Measurements from ENCODE around the gene ADPRH.
"Not testable (repeated sequence)": the region's sequence is repeated elsewhere in the genome, so short reads cannot be mapped to it uniquely, and the experiment has no call there.

Gene ADPRH

DNA sequence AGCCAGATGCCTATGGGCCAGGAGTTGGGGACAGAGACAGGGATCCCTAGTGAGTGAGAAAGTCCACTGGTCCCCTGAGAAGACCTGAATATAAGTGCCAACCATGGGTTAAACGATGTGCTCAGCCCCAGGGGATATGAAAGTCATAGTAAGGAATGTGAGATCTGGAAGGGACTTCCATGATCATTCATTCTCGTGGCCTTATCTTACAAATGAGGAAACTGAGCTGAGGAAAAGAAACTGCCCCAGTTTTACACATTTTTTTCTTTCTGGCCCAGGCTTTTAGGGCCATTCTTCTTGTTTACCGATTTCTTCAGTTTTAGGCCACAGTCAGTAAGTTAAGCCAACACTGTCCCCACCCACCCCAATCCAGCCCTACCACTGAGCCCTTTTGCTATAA lies 31.0 kb upstream of the ADPRH start:
- no CpG with 5 or more reads among the region's 3 CpGs for WGBS (ENCODE audit: insufficient coverage, insufficient read length)
- H3K9me3 ChIP-seq (ENCODE audit: control insufficient read depth, insufficient read depth, low read length) = no peaks in the 10 kb centered on the region
- H3K27ac ChIP-seq (ENCODE audit: low read length) = no peak overlapping the region

DNA sequence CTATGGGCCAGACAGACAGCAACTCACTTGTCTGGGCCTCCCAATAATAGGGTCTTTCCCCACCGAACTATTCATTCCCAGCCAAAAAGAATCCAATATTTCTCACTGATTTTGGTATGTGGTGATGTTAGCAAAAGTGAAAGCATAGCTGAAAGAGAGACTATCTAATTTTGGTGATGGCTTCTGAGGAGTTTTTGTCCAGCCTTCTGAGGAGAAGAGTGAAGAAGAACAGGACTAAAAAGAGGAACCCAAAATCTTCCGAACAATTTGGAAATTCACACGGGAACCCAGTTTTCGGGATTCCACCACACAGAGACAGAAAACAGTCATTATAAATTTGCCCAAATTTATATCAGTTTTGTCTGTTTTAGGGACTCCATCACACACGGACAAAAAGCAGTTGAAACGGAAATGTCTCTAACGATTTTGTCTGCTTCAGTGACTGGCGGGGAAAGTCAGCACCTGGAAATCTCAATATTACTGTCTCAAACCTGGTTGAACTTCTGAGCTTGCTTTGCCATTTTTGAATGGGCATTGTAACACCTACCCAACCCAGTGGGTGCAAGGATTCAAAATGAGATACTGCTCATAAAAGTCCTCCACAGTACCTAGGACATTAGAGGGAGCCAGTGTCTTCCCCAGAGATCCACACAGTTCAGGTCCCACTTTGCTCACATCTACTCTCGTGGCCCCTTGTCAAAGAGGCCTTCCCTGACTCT lies 28.9 kb upstream of the ADPRH start:
- Histone ChIP-seq H3K27ac (ENCODE audit: low read length) (no peak overlapping the region), H3K9me3 (ENCODE audit: control insufficient read depth, insufficient read depth, low read length) (no peaks in the 10 kb centered on the region), H3K36me3 (ENCODE audit: control insufficient read depth, insufficient read depth, low read length) (no peaks in the 10 kb centered on the region), H3K4me3 (ENCODE audit: low read length) (no peak overlapping the region), H3K27me3 (ENCODE audit: control insufficient read depth, insufficient read depth, low read length) (no peaks in the 10 kb centered on the region), H3K4me1 (ENCODE audit: control insufficient read depth, insufficient read depth, low read length) (no peaks in the 10 kb centered on the region; the same call in 1 of the 2 replicates)
- WGBS (ENCODE audit: insufficient coverage, insufficient read length) = no CpG with 5 or more reads among the region's 9 CpGs
- no peak for DNase-seq (ENCODE audit: low read depth, low spot score)

More for the DNA sequence above, 31.0 kb upstream of the ADPRH start:
- Histone ChIP-seq H3K27me3 (ENCODE audit: control insufficient read depth, insufficient read depth, low read length) (no peaks in the 10 kb centered on the region), H3K36me3 (ENCODE audit: control insufficient read depth, insufficient read depth, low read length) (no peaks in the 10 kb centered on the region), H3K4me1 (ENCODE audit: control insufficient read depth, insufficient read depth, low read length) (no peaks in the 10 kb centered on the region; the same call in 1 of the 2 replicates), H3K4me3 (ENCODE audit: low read length) (no peak overlapping the region)
- no peak for DNase-seq (ENCODE audit: low read depth, low spot score)

DNA sequence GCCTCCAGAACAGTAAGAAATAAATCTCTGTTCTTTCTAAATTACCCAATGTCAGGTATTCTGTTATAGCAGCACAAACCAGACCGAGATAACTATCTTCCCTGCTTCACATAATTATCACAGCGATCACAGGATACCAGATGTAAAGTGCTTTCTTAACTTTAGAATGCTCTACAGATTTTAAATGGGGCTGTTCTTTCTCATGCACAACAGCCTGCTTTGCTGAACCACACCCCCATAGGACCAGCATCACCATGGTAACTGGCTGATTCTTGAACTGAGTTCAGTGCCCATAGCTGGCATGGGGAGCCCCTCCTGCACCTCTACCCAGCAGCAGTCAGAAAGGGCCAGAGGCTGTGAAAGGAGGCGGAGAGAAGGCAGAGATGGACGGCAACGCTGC lies 27.7 kb upstream of the ADPRH start:
- no CpG with 5 or more reads among the region's 5 CpGs for whole genome bisulfite sequencing (ENCODE audit: insufficient coverage, insufficient read length)
- Histone ChIP-seq H3K36me3 (ENCODE audit: control insufficient read depth, insufficient read depth, low read length) (no peaks in the 10 kb centered on the region), H3K27ac (ENCODE audit: low read length) (no peak overlapping the region), H3K27me3 (ENCODE audit: control insufficient read depth, insufficient read depth, low read length) (no peaks in the 10 kb centered on the region), H3K4me1 (ENCODE audit: control insufficient read depth, insufficient read depth, low read length) (no peaks in the 10 kb centered on the region; the same call in 1 of the 2 replicates), H3K4me3 (ENCODE audit: low read length) (no peak overlapping the region), H3K9me3 (ENCODE audit: control insufficient read depth, insufficient read depth, low read length) (no peaks in the 10 kb centered on the region)
- DNase-seq (ENCODE audit: low read depth, low spot score) = no peak

DNA sequence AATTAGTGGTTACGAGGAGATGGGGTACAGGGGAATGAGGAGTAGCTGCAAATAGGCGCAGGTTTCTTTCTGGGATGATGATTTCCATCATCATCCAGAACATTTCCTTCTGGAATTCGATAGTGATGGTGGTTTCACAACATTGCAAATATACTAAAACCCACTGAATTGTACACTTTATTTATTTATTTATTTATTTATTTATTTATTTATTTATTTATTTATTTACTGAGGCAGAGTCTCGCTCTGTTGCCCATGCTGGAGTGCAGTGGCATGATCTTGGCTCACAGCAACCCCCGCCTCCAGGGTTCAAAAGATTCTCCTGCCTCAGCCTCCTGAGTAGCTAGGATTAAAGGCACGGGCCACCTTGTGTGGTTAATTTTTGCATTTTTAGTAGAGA lies 26.4 kb upstream of the ADPRH start:
- not testable (repeated sequence) for H3K4me1 ChIP-seq (ENCODE audit: control insufficient read depth, insufficient read depth, low read length); H3K27me3 ChIP-seq (ENCODE audit: control insufficient read depth, insufficient read depth, low read length); DNase-seq (ENCODE audit: low read depth, low spot score); H3K36me3 ChIP-seq (ENCODE audit: control insufficient read depth, insufficient read depth, low read length); H3K9me3 ChIP-seq (ENCODE audit: control insufficient read depth, insufficient read depth, low read length); H3K4me3 ChIP-seq (ENCODE audit: low read length); H3K27ac ChIP-seq (ENCODE audit: low read length)
- WGBS (ENCODE audit: insufficient coverage, insufficient read length) = no CpG with 5 or more reads among the region's 6 CpGs

DNA sequence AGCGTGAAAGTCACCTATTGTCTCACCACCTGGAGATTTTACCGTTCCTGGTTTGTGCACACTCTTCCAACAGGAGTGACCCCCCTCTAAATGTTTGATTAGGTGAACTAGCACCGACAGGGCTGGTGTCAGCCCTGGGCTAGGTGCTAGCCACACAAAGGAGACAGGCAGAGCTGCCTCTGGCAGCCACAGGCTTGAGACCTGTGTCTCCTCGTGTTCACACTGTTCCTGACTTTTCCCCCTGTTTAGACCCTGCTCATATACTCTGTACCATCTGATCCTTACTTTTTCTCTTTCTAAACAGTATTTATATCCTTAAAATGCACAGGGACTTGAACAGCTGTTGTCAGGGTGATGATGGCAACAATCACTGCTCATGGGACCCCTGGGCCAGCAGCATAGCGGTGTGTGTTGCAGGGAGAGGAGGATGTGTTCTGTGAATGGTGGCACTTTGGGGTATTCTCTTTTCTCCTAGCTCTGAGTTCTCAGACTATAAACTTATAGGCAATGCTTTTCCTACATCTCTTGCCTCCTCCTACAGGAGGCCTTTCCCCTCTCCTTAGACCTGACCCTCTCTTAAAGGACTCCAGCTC lies 25.4 kb upstream of the ADPRH start:
- H3K4me3 ChIP-seq (ENCODE audit: low read length) = no peak overlapping the region
- no peaks in the 10 kb centered on the region; the same call in 1 of the 2 replicates for H3K4me1 ChIP-seq (ENCODE audit: control insufficient read depth, insufficient read depth, low read length)
- no CpG with 5 or more reads among the region's 5 CpGs for WGBS (ENCODE audit: insufficient coverage, insufficient read length)

DNA sequence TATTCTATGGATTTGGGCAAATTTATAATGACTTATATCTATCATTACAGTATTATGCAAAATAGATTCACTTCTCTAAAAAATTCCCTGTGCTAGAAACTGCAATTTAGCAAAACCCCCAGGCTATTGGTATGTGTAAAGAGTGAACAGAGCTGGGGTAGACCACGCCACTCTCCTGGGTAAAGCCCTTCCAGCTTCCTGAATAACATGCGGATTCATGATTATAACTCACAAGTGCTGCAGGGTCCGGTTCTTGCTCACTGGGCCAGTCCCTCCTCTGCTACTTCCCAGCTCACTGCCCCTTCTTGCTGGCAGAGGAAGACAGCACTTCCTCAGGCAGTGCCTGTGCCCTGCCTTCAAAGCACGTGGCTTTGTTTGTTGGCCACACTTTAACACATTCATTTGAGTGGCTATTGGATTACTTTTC lies 24.0 kb upstream of the ADPRH start:
- whole genome bisulfite sequencing (ENCODE audit: insufficient coverage, insufficient read length) = no CpG with 5 or more reads among the region's 4 CpGs
- H3K27ac ChIP-seq (ENCODE audit: low read length) = no peak overlapping the region

More for the DNA sequence above, 25.4 kb upstream of the ADPRH start:
- Histone ChIP-seq H3K36me3 (ENCODE audit: control insufficient read depth, insufficient read depth, low read length) (no peaks in the 10 kb centered on the region), H3K9me3 (ENCODE audit: control insufficient read depth, insufficient read depth, low read length) (no peaks in the 10 kb centered on the region), H3K27ac (ENCODE audit: low read length) (no peak overlapping the region), H3K27me3 (ENCODE audit: control insufficient read depth, insufficient read depth, low read length) (no peaks in the 10 kb centered on the region)
- no peak for DNase-seq (ENCODE audit: low read depth, low spot score)

DNA sequence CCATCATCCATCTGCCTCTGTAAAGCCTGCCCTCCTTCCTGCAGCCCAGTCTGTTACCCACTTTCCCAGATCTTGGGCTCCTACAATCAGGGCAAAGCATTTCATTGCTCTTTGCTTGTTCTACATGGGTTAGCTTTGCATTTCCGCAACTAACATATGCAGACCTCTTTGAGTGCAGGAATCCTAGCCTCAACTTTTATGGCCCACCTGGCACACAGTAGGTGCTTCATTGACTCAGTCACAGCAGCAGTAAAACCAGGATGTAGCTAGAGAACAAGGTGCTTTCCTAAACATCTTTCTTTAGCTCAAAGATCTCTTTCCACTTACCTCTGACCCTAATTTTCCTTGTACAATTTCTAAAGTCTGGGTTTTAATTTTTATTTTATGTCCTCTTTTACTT lies 23.4 kb upstream of the ADPRH start:
- Histone ChIP-seq H3K27me3 (ENCODE audit: control insufficient read depth, insufficient read depth, low read length) (no peaks in the 10 kb centered on the region), H3K4me3 (ENCODE audit: low read length) (no peak overlapping the region), H3K4me1 (ENCODE audit: control insufficient read depth, insufficient read depth, low read length) (no peaks in the 10 kb centered on the region; the same call in 1 of the 2 replicates), H3K27ac (ENCODE audit: low read length) (no peak overlapping the region), H3K9me3 (ENCODE audit: control insufficient read depth, insufficient read depth, low read length) (no peaks in the 10 kb centered on the region), H3K36me3 (ENCODE audit: control insufficient read depth, insufficient read depth, low read length) (no peaks in the 10 kb centered on the region)
- DNase-seq (ENCODE audit: low read depth, low spot score) = no peak
- WGBS (ENCODE audit: insufficient coverage, insufficient read length) = no CpG with 5 or more reads among the region's 1 CpG

More for the DNA sequence above, 24.0 kb upstream of the ADPRH start:
- no peaks in the 10 kb centered on the region for H3K27me3 ChIP-seq (ENCODE audit: control insufficient read depth, insufficient read depth, low read length)
- H3K4me3 ChIP-seq (ENCODE audit: low read length) = no peak overlapping the region
- no peaks in the 10 kb centered on the region for H3K9me3 ChIP-seq (ENCODE audit: control insufficient read depth, insufficient read depth, low read length)
- H3K4me1 ChIP-seq (ENCODE audit: control insufficient read depth, insufficient read depth, low read length) = no peaks in the 10 kb centered on the region; the same call in 1 of the 2 replicates
- no peak for DNase-seq (ENCODE audit: low read depth, low spot score)
- no peaks in the 10 kb centered on the region for H3K36me3 ChIP-seq (ENCODE audit: control insufficient read depth, insufficient read depth, low read length)

DNA sequence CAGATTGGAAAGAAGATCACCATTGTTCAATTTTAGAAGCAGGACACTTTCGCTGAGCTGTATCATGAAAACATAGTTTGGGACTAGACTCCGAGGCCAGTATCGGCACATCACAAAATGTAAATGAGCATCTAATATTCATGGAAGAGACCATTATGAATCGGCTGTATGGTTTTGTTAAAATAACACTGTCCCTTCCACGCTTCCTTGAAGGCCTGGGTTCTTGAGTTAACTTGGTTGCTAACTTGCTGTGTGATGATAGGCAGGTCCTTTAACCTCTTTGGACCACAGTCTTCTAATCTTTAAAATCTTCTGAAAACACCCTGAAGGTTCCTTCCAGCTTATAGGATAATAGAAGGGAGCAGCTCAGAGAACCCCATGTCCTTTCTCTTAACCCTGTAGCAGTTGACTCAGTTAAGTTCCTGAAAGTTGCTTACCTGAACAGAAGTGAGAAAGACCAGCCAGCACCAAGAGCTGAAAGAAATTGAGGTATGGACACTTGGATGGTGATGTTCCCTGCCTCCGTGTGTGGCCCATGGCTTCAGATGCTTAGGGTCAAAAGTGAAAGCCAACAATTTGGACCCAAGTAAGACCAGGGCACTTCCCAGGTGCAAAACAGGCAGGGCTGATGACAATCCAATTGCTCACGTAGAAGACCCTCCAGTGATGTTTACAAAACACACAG lies 22.0 kb upstream of the ADPRH start:
- H3K4me1 ChIP-seq (ENCODE audit: control insufficient read depth, insufficient read depth, low read length) = no peaks in the 10 kb centered on the region; the same call in 1 of the 2 replicates
- H3K27ac ChIP-seq (ENCODE audit: low read length) = no peak overlapping the region
- no peak overlapping the region for H3K4me3 ChIP-seq (ENCODE audit: low read length)

DNA sequence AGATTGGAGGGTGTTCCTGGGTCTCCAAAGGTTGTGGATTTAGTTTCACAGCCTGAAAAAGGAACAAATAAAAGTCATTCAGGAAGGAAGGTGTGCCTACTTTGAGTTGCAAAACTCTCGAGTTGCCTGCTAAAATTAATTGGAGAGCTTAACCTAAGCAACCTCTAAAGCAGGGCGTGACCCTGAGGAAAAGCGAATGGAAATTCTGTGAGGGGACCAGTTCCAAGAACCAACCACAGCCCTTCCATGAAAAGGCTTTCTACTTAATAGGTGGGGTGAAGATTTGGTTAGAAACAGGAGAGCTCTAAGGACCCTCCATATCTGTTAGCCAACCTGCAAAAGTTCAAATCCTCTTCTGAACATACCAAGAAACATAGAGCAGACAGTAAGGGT lies 21.4 kb upstream of the ADPRH start:
- H3K9me3 ChIP-seq (ENCODE audit: control insufficient read depth, insufficient read depth, low read length) = no peaks in the 10 kb centered on the region
- H3K4me1 ChIP-seq (ENCODE audit: control insufficient read depth, insufficient read depth, low read length) = no peaks in the 10 kb centered on the region; the same call in 1 of the 2 replicates
- H3K27ac ChIP-seq (ENCODE audit: low read length) = no peak overlapping the region
- WGBS (ENCODE audit: insufficient coverage, insufficient read length) = no CpG with 5 or more reads among the region's 3 CpGs
- H3K4me3 ChIP-seq (ENCODE audit: low read length) = no peak overlapping the region
- no peaks in the 10 kb centered on the region for H3K27me3 ChIP-seq (ENCODE audit: control insufficient read depth, insufficient read depth, low read length)
- H3K36me3 ChIP-seq (ENCODE audit: control insufficient read depth, insufficient read depth, low read length) = no peaks in the 10 kb centered on the region
- DNase-seq (ENCODE audit: low read depth, low spot score) = no peak

More for the DNA sequence above, 22.0 kb upstream of the ADPRH start:
- WGBS (ENCODE audit: insufficient coverage, insufficient read length) = no CpG with 5 or more reads among the region's 7 CpGs
- DNase-seq (ENCODE audit: low read depth, low spot score) = no peak
- Histone ChIP-seq H3K27me3 (ENCODE audit: control insufficient read depth, insufficient read depth, low read length) (no peaks in the 10 kb centered on the region), H3K9me3 (ENCODE audit: control insufficient read depth, insufficient read depth, low read length) (no peaks in the 10 kb centered on the region), H3K36me3 (ENCODE audit: control insufficient read depth, insufficient read depth, low read length) (no peaks in the 10 kb centered on the region)

DNA sequence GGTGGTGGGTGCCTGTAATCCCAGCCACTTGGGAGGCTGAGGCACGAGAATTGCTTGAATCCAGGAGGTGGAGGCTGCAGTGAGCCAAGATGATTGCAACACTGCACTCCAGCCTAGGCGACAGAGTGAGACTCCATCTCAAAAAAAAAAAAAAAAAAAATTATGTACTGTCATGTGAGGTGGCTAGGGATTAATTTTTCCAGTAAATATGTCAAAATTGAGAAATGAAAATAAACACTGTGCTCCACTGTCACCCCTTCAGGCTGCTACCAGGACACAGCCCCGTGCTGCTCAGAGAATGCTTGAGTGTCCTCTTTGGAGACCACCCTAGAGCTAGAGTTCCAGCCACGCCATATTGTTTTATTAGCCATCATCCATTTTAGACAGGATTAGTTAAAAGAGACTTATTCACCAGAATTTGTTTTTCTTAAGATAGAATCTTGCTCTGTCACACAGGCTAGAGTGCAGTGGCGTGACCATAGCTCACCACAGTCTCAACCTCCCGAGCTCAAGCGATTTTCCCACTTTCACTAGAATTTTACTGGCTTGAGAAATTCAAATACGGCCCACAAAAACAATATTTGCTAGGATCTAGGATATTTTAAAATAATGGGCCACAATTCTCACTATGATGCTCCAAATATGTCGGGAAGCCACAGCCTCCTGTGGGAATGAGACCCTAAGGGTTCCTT lies 20.5 kb upstream of the ADPRH start:
- DNase-seq (ENCODE audit: low read depth, low spot score) = no peak
- Histone ChIP-seq H3K27ac (ENCODE audit: low read length) (no peak overlapping the region), H3K36me3 (ENCODE audit: control insufficient read depth, insufficient read depth, low read length) (no peaks in the 10 kb centered on the region), H3K4me3 (ENCODE audit: low read length) (no peak overlapping the region), H3K9me3 (ENCODE audit: control insufficient read depth, insufficient read depth, low read length) (no peaks in the 10 kb centered on the region), H3K4me1 (ENCODE audit: control insufficient read depth, insufficient read depth, low read length) (no peaks in the 10 kb centered on the region), H3K27me3 (ENCODE audit: control insufficient read depth, insufficient read depth, low read length) (no peaks in the 10 kb centered on the region)
- no CpG with 5 or more reads among the region's 9 CpGs for WGBS (ENCODE audit: insufficient coverage, insufficient read length)
